Measurements from ENCODE around the gene ABCD3.

Gene ABCD3

GRCh38 chr1:94551449-94551848 is 133.3 kb downstream of the ABCD3 start:
- DNase-seq (ENCODE audit: low read depth): no peak
- no peak overlapping the region for H3K4me3 ChIP-seq (ENCODE audit: low read depth, low read length)

GRCh38 chr1:94552071-94552586 is 133.9 kb downstream of the ABCD3 start:
- DNase-seq (ENCODE audit: low read depth): no peak
- no peak overlapping the region for H3K4me3 ChIP-seq (ENCODE audit: low read depth, low read length)
- TF ChIP-seq MAX (IDR thresholded peaks at IDR 0.05; ENCODE audit: low read depth, low read length) (no peak), POLR2A (IDR thresholded peaks at IDR 0.05; ENCODE audit: extremely low read depth, insufficient read length) (no peak), MYC (IDR thresholded peaks at IDR 0.05; ENCODE audit: low read depth, low read length) (no peak), CTCF (IDR thresholded peaks at IDR 0.05; ENCODE audit: low read depth, low read length) (no peak)

More at GRCh38 chr1:94551449-94551848, 133.3 kb downstream of the ABCD3 start:
- TF ChIP-seq MAX (IDR thresholded peaks at IDR 0.05; ENCODE audit: low read depth, low read length) (no peak), POLR2A (IDR thresholded peaks at IDR 0.05; ENCODE audit: extremely low read depth, insufficient read length) (no peak), CTCF (IDR thresholded peaks at IDR 0.05; ENCODE audit: low read depth, low read length) (no peak), MYC (IDR thresholded peaks at IDR 0.05; ENCODE audit: low read depth, low read length) (no peak)

- H3K4me3 ChIP-seq (ENCODE audit: low read depth, low read length): no peak overlapping the region
- TF ChIP-seq POLR2A (IDR thresholded peaks at IDR 0.05; ENCODE audit: extremely low read depth, insufficient read length) (no peak), CTCF (IDR thresholded peaks at IDR 0.05; ENCODE audit: low read depth, low read length) (no peak), MYC (IDR thresholded peaks at IDR 0.05; ENCODE audit: low read depth, low read length) (no peak), MAX (IDR thresholded peaks at IDR 0.05; ENCODE audit: low read depth, low read length) (no peak)
- no peak for DNase-seq (ENCODE audit: low read depth)
Observed at GRCh38 chr1:94553323-94553730, 135.1 kb downstream of the ABCD3 start.

GRCh38 chr1:94553931-94554330 is 135.7 kb downstream of the ABCD3 start:
- H3K4me3 ChIP-seq (ENCODE audit: low read depth, low read length): no peak overlapping the region
- no peak for DNase-seq (ENCODE audit: low read depth)
- TF ChIP-seq MAX (IDR thresholded peaks at IDR 0.05; ENCODE audit: low read depth, low read length) (no peak), POLR2A (IDR thresholded peaks at IDR 0.05; ENCODE audit: extremely low read depth, insufficient read length) (no peak), MYC (IDR thresholded peaks at IDR 0.05; ENCODE audit: low read depth, low read length) (no peak), CTCF (IDR thresholded peaks at IDR 0.05; ENCODE audit: low read depth, low read length) (no peak)

GRCh38 chr1:94554580-94554979 is 136.4 kb downstream of the ABCD3 start:
- no peak overlapping the region for H3K4me3 ChIP-seq (ENCODE audit: low read depth, low read length)
- TF ChIP-seq MYC (IDR thresholded peaks at IDR 0.05; ENCODE audit: low read depth, low read length): no peak
- TF ChIP-seq MAX (IDR thresholded peaks at IDR 0.05; ENCODE audit: low read depth, low read length): no peak
- TF ChIP-seq CTCF (IDR thresholded peaks at IDR 0.05; ENCODE audit: low read depth, low read length): no peak
- no peak for TF ChIP-seq POLR2A (IDR thresholded peaks at IDR 0.05; ENCODE audit: extremely low read depth, insufficient read length)
- DNase-seq (ENCODE audit: low read depth): no peak
